OCI-LY3 (cell line): ENCODE results near the gene MYO5A.

Experiments
- H2AFZ ChIP-seq: fragments of 200-600, 300-600 bp; shearing (Covaris generic); 2 replicates; pipeline ENCODE4 v1.6.0; 2014; ENCODE audit warnings: antibody characterized with exemption, low read depth, low read length
- H3K27ac ChIP-seq: fragments of 200-600, 300-600 bp; sonication (generic); 2 replicates; pipeline ENCODE4 v1.5.1; 2014; ENCODE audit warnings: mild to moderate bottlenecking, low read length, moderate library complexity, mixed read lengths
- H3K27me3 ChIP-seq: fragments of 200-600, 300-600 bp; sonication (generic); 2 replicates; pipeline ENCODE4 v1.6.1; 2014; ENCODE audit warnings: low read depth, low read length, mixed read lengths
- H3K36me3 ChIP-seq: fragments of 200-600, 300-600 bp; sonication (generic); replicated peaks from 2 replicates; pipeline ENCODE3; 2014; ENCODE audit warnings: low read depth, low read length, mixed read lengths
- H3K4me1 ChIP-seq: fragments of 300-600, 200-600 bp; sonication (generic); 2 replicates; pipeline ENCODE4 v1.6.1; 2014; ENCODE audit warnings: low read length, mixed read lengths
- H3K4me2 ChIP-seq: fragments of 200-600, 300-600 bp; sonication (generic); 2 replicates; pipeline ENCODE4 v1.6.1; 2014; ENCODE audit warnings: low read length, mixed read lengths
- H3K4me3 ChIP-seq: fragments of 300-600, 200-600 bp; sonication (generic); 2 replicates; pipeline ENCODE4 v1.5.1; 2014; ENCODE audit warnings: antibody characterized with exemption, mild to moderate bottlenecking, low read length, moderate library complexity
- H3K79me2 ChIP-seq: fragments of 300-600, 200-600 bp; shearing (Covaris generic); 2 replicates; pipeline ENCODE4 v1.6.1; 2014; ENCODE audit warnings: mild to moderate bottlenecking, low read length, mixed read lengths
- H3K9ac ChIP-seq: fragments of 300-600, 200-600 bp; shearing (Covaris generic); 2 replicates; pipeline ENCODE4 v1.6.0; 2014; ENCODE audit warnings: mild to moderate bottlenecking, low read length, moderate library complexity
- H3K9me3 ChIP-seq: fragments of 200-600, 300-600 bp; shearing (Covaris generic); 2 replicates; pipeline ENCODE4 v1.6.1; 2014; ENCODE audit warnings: low read length, mixed read lengths; ENCODE audit not compliant: insufficient read depth
- H4K20me1 ChIP-seq: fragments of 200-600, 300-600 bp; sonication (generic); 2 replicates; pipeline ENCODE4 v1.6.1; 2016; ENCODE audit warnings: low read length, mixed read lengths; ENCODE audit not compliant: insufficient read depth
- EZH2phosphoT487 ChIP-seq: fragments of 200-600 bp; shearing (Covaris generic); IDR thresholded peaks from 2 replicates; pipeline ENCODE4 v1.6.1; 2018; ENCODE audit warnings: antibody characterized with exemption, mixed run types, low read depth
- TF ChIP-seq, protein P1 (sequence below): fragments of 200-600, 300-600 bp; sonication (generic); IDR thresholded peaks from 2 replicates; pipeline ENCODE4 v1.5.1; 2014; ENCODE audit warnings: antibody characterized with exemption, low read length, low read depth

Gene MYO5A

GRCh38 chr15:52278135-52278534 is 250.5 kb downstream of the MYO5A start:
- no peak overlapping the region for H3K27ac ChIP-seq
- no peak overlapping the region for H3K9ac ChIP-seq
- H3K4me3 ChIP-seq = no peak overlapping the region
- no peaks in the 10 kb centered on the region for H3K4me1 ChIP-seq
- no peak overlapping the region for H3K4me2 ChIP-seq
- no peaks in the 10 kb centered on the region for H3K36me3 ChIP-seq
- H3K27me3 ChIP-seq = no peaks in the 10 kb centered on the region
- H2AFZ ChIP-seq = no peak overlapping the region
- no peaks in the 10 kb centered on the region for H3K79me2 ChIP-seq
- no peaks in the 10 kb centered on the region for H4K20me1 ChIP-seq
- TF ChIP-seq, protein P1, sequence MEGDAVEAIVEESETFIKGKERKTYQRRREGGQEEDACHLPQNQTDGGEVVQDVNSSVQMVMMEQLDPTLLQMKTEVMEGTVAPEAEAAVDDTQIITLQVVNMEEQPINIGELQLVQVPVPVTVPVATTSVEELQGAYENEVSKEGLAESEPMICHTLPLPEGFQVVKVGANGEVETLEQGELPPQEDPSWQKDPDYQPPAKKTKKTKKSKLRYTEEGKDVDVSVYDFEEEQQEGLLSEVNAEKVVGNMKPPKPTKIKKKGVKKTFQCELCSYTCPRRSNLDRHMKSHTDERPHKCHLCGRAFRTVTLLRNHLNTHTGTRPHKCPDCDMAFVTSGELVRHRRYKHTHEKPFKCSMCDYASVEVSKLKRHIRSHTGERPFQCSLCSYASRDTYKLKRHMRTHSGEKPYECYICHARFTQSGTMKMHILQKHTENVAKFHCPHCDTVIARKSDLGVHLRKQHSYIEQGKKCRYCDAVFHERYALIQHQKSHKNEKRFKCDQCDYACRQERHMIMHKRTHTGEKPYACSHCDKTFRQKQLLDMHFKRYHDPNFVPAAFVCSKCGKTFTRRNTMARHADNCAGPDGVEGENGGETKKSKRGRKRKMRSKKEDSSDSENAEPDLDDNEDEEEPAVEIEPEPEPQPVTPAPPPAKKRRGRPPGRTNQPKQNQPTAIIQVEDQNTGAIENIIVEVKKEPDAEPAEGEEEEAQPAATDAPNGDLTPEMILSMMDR = no peak
- no peak for TF ChIP-seq EZH2phosphoT487
- H3K9me3 ChIP-seq = no peaks in the 10 kb centered on the region

GRCh38 chr15:52277575-52277974 is 251.1 kb downstream of the MYO5A start:
- no peak overlapping the region for H3K4me2 ChIP-seq
- no peaks in the 10 kb centered on the region for H3K79me2 ChIP-seq
- no peaks in the 10 kb centered on the region for H3K9me3 ChIP-seq
- H3K27ac ChIP-seq = no peak overlapping the region
- TF ChIP-seq EZH2phosphoT487 = no peak
- TF ChIP-seq, protein P1 = no peak
- no peak overlapping the region for H2AFZ ChIP-seq
- H3K4me1 ChIP-seq = no peaks in the 10 kb centered on the region
- no peaks in the 10 kb centered on the region for H3K27me3 ChIP-seq
- H4K20me1 ChIP-seq = no peaks in the 10 kb centered on the region
- no peak overlapping the region for H3K9ac ChIP-seq
- H3K36me3 ChIP-seq = no peaks in the 10 kb centered on the region
- no peak overlapping the region for H3K4me3 ChIP-seq

DNA sequence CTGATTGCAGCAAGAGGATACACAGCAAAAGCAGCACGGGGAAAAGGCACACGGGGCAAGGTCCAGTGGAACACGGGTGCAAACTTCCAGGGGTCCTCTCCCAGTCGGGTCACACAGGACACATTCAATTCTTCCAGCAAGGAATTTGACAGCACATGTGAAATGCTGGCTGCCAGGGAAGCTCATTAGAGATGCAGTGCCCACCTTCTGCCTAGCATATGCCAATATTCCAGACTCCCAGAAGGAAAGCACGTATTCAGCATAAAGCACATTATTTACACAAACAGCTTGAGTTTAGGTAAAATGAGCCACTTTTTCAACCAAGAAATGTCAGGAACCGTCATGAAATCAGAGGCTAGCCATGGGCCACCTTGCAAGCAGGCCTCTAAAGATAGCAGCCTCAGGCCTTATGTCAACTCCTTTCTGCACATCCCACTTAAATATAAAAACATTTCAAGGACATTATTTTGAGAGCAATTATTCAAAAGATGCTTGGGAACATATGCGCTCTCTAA is 252.4 kb downstream of the MYO5A start:
- Histone ChIP-seq H3K36me3 (no peaks in the 10 kb centered on the region), H3K9ac (no peak overlapping the region), H4K20me1 (no peaks in the 10 kb centered on the region), H3K4me3 (no peak overlapping the region), H3K4me2 (no peak overlapping the region), H3K27me3 (no peaks in the 10 kb centered on the region), H2AFZ (no peak overlapping the region), H3K27ac (no peak overlapping the region), H3K4me1 (no peaks in the 10 kb centered on the region), H3K9me3 (no peaks in the 10 kb centered on the region), H3K79me2 (no peaks in the 10 kb centered on the region)
- TF ChIP-seq, protein P1 = no peak
- TF ChIP-seq EZH2phosphoT487 = no peak

GRCh38 chr15:52263563-52264282 is 265.0 kb downstream of the MYO5A start:
- Histone ChIP-seq H3K4me3 (no peak overlapping the region), H3K9me3 (no peaks in the 10 kb centered on the region), H3K79me2 (no peaks in the 10 kb centered on the region), H3K27ac (no peak overlapping the region), H2AFZ (no peak overlapping the region), H4K20me1 (no peaks in the 10 kb centered on the region), H3K27me3 (no peaks in the 10 kb centered on the region), H3K4me1 (peaks cover 50% of the 10 kb centered on the region), H3K36me3 (no peaks in the 10 kb centered on the region), H3K9ac (no peak overlapping the region), H3K4me2 (no peak overlapping the region)
- TF ChIP-seq EZH2phosphoT487 = no peak
- TF ChIP-seq, protein P1 = no peak
